COLO829 (cell line): ENCODE results near the gene NADK2.
"Not testable (repeated sequence)": the region's sequence is repeated elsewhere in the genome, so short reads cannot be mapped to it uniquely, and the experiment has no call there.

Source experiments
- DNase-seq: peaks from one replicate; pipeline ENCODE4 v3.0.0; 2012; ENCODE audit warnings: low spot score

Gene NADK2, protein sequence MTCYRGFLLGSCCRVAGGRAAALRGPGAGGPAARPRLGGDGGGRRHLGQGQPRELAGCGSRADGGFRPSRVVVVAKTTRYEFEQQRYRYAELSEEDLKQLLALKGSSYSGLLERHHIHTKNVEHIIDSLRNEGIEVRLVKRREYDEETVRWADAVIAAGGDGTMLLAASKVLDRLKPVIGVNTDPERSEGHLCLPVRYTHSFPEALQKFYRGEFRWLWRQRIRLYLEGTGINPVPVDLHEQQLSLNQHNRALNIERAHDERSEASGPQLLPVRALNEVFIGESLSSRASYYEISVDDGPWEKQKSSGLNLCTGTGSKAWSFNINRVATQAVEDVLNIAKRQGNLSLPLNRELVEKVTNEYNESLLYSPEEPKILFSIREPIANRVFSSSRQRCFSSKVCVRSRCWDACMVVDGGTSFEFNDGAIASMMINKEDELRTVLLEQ

DNA sequence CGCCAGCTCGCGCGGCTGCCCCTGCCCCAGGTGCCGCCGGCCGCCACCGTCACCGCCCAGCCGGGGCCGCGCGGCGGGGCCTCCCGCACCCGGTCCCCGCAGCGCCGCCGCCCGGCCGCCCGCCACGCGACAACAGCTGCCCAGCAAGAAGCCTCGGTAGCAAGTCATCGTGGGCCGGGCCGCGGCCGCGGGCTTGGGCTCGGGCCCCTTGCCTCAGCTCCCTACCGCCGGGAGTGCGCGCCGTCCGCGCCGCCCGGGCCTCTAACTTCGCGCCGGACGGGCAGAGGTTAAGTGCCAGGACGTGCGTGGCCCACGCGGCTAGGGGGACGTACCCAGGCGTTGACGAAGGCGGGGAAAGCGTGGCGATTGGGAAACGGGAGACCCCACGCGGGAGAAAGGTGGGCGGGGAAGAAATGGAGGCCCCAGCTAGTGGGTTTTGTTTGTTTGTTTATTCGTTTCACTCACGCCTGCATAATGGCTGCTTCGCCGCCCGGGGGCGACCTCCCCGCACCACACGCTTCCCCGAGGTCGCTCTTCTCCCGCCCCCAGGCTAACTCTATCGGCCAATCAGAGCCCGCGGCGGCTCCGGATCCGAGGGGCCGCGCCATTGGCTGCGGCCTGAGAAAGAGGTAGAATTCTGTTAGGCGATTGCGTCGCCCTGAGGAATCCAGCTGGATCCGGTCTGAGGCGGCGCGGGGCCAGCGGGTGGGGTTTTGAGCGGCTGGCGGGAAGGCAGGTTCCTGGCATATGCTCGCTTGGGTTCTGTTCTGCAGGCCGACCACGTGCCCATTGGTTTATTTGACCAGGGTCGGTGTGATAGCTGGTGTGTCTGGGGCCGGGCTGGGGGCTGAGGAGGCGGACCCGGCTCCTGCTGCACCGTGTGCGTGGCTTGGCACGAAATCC is at the start of gene NADK2:
Gene NADK2, minus strand, starts transcription at position 295 of the 903 bp plus-strand sequence. Its CDS starts 127 bp downstream, at position 168.
- peak; percentile 62 for DNase-seq

DNA sequence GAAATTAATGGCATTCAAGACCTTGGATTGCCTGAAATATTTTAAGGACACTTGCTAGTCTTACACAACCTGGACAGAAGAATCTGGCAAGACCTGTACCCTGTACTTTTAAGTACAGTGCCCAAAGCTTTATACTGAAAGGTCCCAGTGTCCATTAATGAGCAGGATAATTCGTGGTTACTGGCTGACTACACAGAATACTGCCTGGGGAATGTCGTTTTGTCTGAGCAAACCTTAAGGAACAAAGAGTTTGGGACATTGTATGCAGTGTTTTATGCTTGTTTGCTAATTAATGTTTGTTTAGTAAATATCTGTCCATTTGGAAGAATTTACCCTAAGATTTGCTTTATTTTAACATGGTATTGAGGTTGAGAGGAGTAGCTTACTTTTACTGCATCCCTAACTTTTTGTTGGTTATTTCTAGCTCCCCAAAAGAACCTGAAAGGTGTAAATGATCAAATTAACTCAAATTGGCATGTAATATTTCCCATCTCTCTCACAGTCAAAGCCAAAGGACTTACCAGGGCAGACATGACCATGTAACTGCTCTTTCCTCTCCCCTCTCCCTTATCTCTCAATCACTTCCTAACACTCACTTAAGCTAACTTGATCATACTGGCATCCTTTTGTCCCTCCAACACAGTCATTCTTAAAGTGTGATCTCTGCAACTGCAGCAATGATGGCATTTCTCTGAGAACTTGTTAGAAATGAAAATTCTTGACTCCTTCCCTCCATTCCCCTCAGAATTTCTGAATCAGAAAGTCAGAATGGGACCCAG is 44.3 kb upstream of the NADK2 start:
- no peak for DNase-seq

DNA sequence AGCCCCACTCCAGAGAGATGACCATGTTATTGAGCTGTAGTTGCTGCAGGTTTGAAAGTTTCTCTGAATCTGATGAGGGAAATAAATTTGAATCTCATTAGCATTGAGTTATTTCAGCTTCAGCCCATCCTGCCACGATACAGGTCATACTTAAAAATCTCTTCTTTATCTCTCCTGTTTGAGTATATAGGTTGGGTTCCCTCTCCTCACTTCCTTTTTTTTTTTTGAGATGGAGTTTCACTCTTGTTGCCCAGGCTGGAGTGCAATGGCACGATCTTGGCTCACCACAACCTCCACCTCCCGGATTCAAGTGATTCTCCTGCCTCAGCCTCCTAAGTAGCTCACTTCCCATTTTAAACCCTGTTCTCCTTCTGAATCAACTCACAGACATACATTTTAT is 42.0 kb upstream of the NADK2 start:
- not testable (repeated sequence) for DNase-seq

DNA sequence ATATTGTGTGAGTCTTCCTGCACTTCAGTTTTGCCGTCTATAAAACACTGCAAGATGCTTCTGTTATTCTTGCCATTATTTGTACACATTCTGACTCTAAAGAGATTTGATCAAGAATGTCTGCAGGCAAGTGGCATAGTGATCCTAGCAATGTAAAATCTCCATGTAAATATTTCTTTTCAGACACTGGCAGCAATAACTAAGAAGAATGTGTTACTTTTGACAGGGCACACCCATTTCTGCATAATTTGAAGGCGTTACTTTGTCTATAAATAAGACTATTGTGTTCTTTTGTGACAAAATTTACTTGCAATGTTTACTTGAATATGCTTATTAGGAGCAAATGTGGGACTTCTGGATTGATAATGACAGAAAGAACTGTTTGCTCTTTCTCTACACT is 39.9 kb upstream of the NADK2 start:
- DNase-seq: no peak

DNA sequence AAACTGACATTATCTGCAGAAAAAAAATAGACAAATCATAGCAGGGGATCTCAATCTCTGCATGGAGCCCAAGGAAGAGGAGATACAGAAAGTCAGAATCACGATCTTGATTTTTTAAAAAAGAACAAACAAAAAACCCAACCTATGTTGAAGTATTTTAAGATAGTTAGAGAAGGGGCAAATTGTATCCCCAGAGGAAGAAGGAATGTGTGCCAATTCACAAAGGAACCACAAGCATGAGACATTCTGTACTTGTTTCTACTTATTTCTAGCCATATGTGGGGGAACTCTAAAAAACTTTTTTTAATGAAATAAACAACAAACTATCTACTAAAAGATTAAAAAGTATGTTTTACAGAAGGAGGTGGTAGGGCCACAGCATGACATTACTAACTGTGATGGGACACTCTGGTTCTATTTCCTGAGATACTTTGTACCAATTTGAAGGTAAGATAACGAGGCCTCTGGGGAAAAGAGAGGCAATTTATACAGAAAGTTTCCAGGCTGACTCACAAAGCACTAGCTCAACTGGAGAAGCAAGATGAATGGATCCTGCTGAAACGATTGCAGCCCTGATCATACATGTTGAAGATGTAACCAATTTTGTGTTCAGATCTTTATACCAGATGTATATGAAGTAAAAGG is 37.5 kb upstream of the NADK2 start:
- peak; percentile 2 for DNase-seq

DNA sequence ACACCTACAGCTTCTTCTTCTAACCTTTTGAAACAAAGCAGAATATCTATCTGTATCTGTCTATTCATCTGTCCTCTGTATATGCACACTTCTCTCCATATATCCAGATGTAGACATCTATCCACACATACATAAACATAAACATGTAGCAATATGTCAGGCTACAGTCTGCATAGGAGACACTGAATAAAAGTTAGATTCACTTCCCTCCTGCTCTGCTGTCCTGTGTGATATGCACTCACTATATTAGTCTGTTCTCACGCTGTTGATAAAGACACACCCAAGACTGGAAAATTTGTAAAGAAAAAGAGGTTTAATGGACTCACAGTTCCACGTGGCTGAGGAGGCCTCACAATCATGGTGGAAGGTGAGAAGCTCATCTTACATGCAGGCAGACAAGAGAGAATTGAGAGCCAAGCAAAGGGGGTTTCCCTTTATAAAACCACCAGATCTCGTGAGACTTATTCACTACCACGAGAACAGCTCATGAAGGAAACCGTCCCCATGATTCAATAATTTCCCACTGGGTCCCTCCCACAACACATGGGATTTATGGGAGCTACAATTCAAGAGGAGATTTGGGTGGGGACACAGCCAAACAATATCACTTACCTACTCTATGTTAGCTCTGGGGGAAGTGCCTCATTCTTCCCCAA is 35.9 kb upstream of the NADK2 start:
- no peak for DNase-seq

DNA sequence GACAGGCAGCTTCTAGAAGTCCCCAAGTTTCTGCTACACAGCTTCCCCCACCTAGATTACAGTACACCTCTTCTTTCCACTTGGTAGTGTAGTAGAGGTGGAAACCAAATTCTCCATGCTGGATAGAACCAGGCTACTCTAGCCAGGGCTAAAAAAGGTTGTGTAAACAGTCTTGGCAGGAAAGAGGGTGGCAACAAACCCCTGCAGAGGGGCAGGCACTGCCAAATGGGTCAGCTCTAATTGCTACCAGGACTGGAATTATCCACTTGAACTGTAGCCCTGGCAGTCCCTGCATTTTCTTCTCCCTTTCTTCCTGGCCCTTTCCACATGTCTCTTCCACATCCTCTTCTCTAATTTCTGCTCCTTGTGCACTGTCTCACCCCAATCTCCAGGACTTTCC is 35.1 kb upstream of the NADK2 start:
- no peak for DNase-seq

DNA sequence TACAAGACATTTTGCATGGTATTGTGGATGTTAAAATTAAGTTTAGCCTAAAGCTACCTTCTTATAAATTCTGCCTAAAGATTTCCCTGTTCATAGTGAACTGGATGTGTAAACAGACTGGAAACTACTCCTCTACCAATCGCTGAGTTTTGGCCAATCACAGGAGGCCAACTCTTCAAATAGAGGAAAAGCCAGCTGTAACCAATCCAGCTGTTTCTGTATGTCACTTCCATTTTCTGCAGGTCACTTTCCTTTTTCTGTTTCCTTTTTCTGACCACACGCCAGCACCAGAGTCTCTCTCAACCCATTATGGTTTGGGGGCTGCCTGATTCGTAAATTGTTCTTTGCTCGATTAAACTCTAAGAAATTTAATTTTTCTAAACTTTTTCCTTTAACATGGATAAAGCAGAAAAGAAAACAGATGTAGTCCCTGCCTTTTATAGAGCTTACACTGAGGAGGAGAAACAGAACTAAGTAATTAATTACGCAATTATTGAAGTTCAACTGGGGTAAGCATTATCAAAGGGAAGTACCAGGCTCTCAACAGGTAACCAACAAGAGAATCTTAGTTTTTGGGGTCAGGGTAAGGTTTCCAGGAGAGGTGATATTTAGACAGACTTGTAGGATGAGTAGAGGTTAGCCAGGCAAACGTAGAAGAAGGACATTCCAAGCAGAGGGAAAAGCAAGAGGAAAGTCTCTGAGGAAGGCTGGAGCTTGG is 32.2 kb upstream of the NADK2 start:
- no peak for DNase-seq

DNA sequence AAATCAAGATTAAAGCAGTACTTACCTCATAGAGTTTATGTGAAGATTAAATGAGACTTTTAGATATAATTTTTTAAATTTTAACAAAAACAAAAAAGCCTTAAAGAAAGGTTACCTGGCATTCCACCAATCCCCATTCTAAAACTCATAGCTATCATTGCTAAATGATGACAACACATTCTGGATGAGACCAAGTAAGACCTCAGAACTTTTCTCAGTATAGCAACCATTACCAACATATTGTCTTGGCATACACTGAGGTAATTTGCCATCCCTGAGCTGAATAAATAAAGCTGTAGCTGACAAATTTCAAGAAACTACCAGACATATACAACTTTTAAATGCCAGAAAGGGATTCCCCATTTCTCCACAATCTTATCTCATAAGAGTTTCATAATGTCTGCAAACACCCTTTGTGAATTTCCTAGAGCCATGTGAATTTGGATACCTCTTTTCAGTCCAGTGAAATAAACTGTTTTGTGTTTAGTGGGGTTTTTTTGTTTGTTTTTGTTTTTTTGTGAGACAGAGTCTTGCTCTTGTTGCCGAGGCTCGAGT is 30.5 kb upstream of the NADK2 start:
- no peak for DNase-seq

DNA sequence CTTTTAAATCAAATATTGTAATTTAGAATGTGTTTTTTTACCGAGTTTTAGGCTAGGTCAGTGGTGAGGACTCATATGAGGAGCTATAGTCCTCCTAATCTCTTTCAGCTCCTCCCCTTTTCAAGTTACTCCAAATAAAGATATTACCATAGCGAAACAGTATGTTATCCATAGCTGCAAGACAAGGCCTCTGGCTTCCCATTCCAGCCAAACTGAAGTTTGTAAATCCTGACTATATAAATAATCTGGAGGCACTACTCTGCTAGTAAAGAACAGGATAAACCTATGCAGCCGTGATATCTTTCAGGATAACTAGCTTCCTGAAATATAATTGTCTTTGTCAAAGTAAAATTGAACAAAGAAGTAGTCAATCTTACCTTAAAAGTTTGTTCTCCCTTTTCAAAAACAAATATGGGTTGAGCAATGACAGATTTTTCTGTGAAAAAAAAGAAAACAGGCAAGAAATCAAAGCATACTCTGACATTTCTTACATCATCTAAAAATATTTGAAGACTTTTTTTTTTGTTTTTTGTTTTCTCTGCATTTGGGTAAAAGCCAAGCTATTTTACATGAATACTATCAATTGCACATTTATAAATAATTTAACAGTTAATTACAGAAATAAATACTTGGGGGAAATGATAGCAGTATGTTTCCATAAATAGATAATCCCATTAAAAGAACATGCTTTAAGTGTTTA is 29.3 kb upstream of the NADK2 start:
- no peak for DNase-seq

DNA sequence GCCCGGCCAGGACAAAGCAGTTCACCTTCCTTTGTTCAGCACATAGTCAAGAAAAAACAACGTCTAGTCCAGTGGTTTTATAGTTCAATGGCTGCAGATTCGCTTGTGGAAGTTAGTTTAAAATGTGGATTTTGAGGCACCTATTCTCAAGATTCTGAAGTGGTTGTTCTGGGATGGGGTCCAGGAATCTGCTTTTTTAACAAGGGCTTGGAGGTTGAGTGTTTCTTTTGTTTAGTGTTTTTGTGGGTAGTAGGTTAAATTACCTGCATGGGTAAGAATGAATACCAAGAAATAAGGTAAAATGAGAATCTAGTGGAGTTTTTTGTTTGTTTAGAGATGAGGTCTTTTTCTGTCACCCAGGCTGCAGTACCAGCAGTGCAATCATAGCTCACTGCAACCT is 28.4 kb upstream of the NADK2 start:
- DNase-seq: no peak

DNA sequence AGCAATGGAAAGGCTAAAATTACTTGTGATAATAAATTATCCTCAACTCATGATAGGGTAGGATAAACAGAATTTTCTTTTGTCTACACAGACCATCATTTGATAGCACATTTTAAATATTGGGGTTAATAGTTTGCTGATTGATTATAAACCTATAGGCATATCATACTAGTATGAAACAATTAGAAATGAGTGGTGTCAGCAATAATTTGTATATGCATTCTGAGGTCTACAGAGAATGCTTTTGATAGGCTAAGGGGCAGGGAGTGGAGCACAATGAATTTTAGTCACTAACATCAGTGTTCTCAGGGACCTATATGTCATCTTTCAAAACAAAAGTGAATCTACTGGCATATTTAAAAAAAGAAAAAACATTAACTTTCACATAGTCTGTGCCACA is 27.8 kb upstream of the NADK2 start:
- DNase-seq: no peak

DNA sequence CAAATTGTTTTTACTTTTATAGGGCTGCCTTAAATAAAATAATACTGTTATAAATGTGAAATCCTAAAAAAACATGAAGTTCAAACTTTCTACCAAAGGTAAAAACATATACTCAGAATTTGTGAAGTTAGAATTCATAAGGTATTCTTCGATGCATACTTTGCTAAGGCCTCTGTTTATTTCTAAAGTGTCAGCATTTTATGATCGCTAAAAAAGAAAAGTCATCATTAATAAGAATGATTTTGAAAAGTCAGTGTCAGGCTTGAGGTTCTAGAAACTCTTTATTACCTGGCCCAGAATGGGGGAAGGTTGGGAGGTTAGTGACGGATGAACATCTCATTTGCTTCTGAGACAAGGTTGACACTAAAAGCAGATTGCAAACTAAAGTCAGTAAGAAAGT is 26.2 kb upstream of the NADK2 start:
- no peak for DNase-seq

DNA sequence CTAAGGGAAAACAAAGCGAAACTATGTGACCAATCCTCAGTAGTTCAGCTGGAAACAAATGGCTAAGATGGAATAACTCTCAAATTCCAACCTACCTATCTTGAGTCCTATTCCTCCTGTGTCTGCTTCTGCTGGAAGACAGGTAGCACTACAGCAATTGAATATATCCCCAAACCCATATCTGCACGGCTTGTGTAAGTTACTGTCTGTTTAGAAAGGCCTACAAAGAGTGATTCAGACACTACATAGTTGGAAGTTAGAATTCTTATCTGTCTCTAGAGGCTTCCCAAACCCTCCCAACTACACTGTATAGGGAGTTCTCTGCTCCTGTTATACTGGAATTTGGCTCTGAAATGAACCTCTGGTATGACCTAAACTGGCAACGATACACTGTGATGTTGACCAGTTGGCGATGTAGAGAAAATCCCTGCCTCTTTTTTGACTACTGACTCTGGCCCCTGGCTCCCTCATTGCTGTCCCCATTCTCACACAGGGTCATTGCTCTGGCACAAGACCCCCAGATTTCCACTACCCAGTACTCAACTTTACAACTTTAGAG is 22.6 kb upstream of the NADK2 start:
- no peak for DNase-seq

DNA sequence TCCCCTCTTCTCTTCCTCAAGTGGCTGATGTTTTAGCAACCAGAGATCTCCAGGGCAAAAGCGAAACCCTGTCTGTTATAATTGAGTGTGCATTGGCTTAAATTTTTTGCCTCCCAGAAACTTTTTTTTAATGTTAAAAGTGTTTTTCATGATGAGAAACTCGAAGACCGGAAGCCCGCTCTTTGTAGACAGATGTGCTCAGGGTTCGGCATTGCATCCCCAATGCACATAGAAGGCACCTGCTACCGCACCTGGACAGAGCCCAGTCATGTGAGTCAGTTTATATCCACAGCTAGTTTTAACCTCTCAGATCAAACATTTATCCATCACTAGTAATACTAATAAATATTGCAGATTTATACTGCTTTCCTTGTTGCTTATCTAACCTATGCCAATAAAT is 19.5 kb upstream of the NADK2 start:
- no peak for DNase-seq

DNA sequence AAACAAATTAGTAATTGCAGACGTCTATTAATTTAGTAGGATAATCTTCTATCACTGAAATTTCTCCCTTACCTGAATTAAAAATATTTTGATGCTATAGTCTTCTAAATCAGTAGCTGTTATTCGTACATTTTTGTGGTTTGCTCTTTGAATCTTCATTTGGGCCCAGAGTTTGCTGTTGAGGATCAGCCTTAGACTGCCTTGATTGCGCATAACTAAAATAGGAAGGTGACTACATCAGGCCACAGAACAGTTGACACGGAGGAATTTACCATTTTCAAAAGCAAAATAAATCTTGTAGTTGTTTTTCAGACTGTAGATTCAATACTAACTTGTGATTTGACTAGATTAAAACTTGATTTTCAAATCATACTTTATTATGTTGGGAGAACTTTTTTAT is 11.8 kb upstream of the NADK2 start:
- no peak for DNase-seq

DNA sequence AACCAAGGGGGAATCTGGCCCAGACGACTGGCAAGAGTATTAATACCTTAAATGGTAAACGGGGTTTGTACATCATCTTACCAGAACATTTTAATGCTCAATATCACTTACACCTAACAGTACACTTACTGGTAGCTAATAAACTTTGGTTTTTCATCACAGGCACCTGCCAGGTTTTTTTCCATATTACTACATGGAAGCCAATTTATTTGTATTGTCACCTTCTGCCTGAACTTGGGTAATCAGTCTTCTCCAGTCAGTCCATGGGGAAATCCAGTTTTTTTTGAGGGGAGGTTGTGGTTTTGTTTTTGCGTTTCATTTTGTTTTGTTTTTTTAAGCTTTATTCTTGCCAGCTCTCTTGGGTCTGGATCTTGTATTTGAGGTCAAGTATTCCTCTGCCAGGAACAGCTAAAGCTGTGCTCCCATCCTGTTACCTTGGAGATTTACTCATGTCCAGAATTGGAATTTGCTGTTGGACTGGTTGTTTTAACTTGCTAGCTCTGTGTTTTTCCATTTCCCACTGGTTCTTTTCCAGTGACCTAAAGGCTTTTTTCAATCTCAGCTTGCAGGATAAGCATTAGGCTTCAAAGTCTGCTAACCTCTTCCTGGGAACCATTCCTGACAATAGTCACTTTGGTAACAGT is 11.1 kb upstream of the NADK2 start:
- DNase-seq: no peak

DNA sequence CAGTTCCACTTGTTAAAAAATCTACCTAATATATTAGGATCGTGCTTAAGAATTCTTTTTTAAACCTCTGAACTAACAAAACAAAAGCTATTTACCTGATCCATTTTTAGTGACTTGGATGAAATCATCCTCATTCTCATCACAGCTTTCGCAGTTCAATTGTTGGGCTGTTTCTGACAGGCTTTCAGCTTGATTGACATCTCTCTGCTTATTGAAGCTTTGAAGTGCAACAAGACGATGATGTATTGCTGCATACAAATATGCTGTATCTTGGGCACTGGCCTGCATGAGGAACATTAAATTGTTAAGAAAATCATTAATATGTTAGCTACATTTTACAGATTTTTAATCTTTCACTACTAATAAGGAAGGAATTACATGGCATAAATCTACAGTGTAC is 9.5 kb upstream of the NADK2 start:
- no peak for DNase-seq

DNA sequence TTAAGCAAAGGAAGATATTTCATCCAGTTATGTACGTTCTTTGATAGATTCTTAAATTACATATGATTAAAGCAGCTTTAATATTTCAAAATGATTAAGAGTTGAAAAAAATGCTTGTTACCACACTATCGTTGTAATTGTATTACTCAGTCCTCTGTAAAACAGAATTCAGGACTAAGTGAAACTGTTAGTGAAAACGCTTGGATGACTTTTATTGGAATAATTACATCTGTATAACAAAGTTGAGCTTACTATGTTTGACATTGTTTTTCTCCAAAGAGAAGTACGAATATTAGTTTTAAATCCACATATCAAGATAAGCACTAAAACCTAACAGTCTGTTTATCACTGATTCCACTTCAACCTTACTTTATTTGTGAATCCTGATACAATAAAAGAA is 8.7 kb upstream of the NADK2 start:
- DNase-seq: no peak
